Measurements from ENCODE around the gene TRIP13.
A peak's percentile ranks its signal among the peaks of the same experiment; 100 is the strongest.

The TRIP13 gene

DNA sequence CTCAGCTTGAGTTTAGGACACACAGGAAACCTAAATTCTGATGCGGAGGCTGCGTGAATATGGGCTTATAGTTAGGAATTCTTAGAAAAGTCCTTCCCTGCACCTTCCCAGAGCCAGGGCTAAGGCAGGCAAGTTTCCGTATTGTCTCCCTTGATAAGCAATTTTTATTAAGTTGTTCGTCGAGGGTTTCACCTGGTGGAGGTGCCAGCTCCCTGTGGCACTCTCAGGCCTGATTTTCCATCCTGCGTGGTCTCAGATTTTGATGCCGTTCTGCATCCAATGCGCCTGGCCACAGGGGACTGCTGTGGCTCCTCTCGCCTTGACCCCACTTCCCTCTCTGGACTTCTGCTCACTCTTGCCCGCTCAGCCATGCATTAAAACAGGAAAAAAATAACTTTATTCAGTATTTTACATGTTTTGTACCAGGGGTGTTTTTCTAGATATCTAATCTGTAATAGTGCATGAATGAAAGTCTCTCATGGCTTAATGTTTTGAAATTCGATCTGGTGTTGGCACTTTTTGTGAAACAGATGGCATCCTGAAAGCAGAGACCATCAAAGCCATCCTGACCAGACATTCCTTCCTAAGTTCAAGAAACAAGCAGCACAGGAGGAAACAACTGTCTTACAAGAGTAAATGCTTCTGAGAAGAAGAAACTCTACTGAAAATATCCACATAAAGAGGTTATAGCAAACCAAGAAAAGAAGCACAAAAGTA lies 50.7 kb downstream of the TRIP13 start:
- DNase-seq = no peak

DNA sequence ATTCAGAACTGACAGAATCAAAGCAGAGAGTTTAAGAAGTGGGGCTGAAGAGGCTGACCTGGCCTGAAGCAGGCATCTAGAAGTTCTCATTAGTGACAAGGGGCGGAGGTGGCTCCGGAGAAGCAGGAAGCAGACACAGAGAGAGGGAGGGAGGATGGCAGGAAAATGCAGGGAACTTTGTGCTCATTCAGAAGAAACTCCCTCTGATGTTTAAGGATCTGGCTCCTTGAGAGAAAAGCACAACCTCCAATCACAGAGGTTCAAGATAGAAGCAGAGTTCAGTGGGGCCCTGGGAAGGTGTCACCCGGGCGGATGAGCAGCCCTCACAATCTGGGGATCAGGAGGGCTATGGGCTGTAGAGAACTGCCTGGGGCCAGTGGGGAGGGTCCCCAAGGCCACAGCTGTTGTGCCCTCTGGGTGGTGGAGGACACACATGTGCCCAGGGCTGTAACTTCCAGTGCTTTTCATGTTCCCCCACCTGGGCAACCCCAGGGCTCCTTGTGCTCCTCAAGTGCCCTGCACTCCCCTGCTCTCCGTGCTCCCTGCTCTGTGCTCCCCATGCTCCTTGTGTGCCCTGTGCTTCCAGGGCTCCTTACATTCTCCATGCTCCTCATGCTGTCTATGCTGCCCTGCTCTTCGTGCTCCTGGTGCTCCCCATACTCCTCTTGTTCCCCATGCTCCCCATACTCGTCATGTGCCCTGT lies 51.4 kb downstream of the TRIP13 start:
- DNase-seq = no peak

DNA sequence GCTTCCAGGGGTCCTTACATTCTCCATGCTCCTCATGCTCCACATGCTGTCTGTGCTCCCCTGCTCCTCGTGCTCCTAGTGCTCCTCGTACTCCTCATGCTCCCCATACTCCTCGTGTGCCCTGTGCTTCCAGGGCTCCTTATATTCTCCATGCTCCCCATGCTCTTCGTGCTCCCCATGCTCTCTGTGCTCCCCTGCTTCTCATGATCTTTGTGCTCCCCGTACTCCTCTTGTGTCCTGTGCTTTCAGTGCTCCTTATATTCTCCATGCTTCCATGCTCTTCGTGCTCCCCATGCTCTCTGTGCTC lies 51.9 kb downstream of the TRIP13 start:
- no peak for DNase-seq

DNA sequence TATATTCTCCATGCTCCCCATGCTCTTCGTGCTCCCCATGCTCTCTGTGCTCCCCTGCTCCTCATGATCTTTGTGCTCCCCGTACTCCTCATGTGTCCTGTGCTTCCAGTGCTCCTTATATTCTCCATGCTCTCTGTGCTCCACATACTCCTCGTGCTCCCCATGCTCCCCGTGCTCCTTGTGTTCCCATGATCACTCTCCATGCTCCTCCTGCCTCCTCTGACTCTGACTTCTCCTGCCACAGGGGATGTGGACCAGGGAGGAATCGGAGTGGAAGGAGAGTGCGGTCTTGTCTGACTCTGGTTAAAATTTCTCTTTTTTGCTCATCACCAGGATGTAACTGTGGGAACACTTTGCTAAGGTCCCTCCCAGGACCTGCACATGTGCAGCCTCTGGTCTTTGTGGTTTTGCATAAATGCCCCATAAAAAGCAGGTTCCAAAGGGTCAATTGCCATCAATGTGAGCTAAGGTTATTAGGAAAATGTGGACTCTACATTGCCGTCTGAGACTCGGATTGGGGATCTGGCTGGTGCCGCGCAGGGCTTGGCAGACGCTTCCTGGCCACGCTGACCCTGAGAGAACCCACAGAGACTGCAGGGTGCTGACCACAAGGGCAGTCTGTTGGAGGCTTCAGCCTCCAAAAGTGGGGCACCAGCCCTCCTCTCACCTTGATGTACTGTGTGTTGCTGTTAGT lies 52.5 kb downstream of the TRIP13 start:
- no peak for DNase-seq

DNA sequence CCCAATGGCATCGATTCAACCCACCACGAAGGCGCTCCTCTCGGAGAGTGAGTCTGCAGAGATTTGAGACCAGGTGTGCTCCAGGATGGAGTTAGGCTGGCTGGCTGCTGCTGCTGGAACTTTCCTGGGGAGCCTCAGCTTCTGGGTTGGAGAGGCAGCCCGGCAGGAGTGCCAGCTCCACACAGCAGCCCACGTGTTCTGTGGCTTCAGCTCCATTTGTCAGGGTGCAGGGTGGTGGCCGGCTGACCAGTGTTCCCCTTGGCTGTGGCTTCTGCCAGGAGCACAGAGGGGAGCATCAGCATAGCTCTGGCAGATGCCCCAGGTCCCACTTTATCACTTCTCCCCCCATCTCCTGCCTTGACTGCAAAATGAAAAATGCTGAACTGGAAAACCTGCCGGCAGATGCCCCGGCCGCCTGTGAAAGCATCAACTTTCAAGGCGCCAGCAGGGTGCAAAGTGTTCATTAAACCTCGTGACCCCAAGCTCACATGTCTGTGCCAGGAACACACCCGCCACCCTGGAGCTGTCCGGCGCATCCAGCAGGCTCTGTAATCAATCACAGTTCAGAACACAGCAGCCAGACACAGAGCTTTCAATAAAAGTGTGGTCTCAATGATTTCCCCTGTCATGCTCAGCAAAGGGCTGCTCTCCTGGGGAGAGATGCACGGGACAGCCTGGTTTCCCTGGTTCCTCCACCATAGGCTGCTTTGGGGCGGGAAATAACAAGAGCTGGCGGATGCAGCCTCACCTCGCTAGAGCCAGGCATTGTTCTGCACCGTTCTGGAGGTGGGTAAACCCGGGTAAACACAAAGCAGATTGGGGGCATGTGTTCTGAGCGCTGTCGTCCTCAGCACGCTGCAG lies 53.2 kb downstream of the TRIP13 start:
- DNase-seq = peak; percentile 74

DNA sequence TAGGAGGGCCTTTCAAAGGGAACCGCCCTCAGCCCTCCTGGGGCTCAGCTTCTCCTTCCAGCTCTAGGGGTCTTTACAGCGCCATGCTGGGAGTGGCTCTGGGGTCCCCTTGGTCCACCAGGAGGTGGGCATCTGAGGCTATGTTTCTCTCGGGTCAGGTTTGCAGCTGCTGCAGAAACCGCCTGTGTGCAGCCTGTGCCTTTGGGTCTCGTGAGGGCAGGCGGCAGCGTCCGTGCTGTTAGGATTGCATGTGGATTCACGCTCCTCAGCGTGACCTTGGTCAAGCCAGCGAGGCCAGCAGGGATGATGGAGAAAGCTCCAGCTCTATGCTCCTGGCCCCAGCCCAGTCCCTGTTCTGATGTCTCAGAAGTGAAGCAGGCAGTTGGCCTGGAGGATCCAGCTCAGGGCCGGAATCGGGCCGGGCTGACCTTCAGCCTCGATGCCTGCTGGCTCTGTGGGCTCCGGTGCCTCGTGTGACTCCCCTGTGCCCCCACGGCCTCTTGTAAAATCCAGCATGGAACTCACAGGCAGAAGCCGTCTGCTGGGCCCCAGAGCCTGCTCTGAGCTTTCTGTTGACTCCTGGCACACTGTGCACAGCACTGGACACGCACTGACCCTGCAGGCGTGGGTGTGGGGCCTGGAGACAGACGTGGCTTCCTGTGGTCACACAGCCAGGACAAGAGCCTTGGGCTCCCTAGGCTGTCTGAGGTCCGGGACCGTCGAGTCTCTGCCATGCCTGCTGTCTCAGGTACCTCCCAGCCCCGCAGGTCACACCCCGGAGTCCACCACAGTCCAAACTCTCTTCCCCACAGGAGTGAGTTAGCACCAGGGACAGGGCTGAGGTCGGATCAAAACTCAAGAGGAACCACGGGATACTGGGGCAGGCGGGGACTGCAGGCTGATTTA lies 54.3 kb downstream of the TRIP13 start:
- no peak for DNase-seq

DNA sequence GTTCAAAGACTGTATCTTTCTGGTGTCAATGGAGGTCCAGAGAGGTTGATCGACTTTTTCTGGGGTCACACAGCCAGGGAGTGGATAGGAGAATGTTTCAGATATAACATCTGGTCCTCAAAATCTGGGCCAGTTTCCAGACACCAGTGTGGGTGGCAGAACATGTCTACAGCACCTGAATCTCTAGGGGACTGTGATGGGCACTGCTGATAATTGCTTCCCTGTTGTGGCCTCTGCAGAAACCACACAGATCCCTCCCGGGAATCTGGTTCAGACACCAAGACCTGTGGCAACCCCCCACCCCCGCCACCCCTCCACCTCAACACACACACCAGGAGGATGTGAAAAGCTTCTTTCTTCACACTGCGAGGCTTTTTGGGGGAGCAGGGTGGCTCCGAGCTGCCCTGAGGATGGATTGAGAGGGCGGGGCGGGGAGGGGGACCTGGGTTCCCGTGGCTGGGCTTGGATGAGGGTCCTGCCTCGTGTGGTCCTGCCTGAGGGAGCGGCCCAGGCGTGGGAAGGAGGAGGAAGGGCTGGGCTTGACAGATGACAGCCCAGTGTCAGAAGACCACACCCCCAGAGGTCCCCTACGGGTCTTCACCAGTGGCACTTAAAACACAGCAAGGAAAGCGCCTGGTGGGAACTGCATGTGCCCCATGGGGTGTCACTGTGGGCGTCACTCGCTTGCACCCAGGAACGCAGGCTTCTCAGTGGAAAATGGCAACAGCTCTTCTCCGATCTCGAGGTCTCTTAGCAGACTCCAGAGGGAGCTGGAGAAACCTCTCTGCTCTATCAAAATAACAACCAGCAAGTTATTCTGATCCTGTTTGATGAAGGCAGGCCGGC lies 55.2 kb downstream of the TRIP13 start:
- no peak for DNase-seq

DNA sequence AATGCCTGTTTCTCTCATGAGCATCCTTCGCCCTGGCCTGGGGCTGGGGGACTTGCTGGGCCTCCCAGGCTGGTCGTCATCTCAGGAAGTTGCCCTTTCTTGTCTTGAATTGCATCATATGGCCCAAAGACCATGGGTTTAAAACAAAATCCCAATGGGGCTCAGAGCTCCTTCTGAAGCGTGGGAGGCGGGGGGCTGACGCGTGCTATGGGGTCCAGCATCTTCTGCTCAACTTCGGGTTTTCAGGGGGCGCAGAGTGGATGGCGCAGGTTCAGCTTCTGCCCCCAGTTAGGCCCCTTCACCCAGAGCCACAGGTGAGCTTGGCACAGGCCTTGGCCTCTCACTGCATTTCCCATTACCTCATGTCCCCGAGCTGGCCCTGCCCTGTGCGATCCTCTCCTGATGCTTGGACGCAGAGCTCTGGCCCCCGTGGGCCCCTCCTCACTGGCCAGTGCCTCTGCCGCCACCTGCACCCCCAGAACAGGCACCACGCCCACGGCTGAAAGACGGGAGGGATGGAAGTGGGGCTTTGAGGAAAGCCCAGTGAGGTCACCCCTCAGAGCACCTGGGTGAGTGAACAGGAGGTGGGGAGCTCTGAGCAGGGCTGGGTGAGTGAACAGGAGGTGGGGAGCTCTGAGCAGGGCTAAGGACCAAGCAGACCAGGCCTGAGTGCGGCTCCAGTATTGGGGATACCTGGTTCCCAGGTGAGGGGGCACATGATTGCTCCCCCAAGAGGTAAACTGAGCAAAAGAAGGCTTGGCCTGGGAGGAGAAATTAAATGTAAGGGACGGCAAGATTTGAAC lies 56.0 kb downstream of the TRIP13 start:
- DNase-seq = no peak

DNA sequence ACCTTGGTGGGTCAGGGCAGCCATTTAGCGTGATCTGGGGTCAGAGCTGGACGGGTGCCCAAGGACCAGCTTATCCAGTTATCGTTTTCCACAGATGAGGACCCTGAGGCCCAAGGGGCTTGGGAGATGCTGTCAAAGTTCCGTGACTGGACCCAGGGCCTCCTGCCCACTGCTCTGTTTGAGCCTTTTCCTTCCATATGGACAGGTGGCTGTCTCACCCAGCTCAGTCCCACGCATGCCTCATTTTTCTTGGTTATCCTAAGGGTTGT lies 56.5 kb downstream of the TRIP13 start:
- DNase-seq = no peak

DNA sequence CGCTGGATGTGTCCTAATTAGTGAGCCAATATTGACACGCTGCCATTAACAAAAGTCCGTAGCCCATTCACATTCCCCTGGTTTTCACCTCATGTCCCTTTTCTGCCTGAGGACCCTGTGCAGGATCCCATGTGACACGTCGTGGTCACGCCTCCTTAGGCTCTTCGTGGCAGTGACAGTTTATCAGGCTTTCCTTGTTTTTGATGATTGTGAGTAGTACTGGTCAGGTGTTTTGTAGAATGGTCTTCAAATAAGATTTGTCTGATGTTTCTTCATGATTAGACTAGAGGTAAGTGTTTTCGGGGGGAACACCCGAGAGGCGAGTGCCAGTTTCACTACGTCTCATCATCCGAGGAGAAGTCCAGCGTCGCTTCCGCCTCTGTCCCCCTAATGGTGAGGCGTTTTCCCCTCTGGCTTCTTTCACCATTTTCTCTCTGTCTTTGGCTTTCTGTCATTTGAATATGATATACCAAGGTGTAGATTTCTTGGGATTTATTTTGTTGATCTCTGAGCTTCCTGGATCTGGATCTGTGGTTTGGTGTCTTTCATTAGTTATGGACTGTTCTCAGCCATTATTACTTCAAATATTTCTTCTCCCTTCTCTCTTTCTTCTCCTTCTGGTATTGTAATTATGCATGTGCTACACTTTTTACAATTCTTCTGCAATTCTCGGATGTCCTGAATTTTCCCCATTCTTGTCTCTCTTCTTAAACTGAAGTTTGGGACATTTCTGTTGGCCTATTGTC lies 57.3 kb downstream of the TRIP13 start:
- DNase-seq = no peak

DNA sequence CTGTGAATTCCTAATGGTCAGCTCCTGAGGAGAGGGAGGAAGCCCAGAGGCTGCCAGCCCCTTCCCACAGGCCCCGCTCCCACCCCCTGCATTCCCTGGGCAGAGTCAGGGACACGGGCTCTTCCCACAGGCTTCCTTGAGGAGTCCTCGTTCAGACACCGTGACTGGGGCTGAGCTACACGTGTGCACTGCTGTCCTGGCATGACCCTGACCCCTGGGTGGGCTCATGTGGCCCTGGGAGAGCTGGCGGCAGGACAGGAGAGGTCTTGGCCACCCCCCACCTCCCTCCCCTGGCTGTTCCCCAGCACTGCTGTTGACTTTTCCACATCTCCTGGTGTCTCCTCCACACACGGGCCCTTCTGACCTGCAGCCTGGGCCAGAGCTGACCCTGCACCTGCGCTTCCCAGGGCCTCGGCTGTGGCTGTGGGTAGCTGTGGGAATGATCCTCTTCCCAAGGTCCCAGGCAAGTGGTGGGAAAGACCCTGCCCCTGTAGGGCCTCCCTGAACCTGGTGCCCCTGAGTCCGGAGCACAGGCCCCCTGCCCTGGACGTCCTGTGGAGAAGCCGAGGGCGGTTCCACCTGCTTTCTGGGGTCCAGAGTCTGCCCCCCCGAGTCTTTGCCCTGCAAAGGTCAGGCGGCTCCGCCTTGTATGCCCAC lies 59.4 kb downstream of the TRIP13 start:
- no peak for DNase-seq

DNA sequence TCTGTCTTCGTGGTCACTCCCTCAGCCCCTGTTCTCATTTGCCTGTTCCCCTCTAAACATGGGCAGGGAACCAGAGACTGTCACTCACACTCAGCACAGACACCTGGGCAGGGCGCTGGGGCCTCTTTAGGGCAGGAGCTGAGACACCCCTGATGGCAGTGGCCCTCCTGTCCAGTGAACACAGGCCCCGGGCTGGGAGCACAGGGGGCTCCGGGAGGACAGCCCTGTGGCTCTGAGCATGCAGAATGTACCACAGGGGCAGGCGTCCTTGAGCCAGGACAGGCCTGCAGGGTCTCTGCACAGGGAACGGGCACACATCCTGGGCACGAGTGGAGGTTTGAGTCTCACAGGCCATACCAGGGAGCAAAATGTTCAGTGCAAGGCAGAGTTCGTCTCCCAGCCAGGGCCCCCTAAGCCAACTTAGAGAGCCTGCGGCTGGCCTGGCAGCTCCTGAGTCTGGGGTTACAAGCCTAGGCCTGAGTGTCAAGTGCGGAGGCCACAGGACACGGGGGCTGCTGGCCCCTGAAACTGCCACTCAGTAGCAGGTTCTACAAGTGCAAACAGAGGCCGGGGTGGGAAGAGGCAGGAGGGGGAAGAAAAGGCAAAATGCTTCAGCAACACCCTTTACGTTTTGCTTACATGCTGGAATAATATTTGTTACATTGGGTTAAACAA lies 60.0 kb downstream of the TRIP13 start:
- no peak for DNase-seq

DNA sequence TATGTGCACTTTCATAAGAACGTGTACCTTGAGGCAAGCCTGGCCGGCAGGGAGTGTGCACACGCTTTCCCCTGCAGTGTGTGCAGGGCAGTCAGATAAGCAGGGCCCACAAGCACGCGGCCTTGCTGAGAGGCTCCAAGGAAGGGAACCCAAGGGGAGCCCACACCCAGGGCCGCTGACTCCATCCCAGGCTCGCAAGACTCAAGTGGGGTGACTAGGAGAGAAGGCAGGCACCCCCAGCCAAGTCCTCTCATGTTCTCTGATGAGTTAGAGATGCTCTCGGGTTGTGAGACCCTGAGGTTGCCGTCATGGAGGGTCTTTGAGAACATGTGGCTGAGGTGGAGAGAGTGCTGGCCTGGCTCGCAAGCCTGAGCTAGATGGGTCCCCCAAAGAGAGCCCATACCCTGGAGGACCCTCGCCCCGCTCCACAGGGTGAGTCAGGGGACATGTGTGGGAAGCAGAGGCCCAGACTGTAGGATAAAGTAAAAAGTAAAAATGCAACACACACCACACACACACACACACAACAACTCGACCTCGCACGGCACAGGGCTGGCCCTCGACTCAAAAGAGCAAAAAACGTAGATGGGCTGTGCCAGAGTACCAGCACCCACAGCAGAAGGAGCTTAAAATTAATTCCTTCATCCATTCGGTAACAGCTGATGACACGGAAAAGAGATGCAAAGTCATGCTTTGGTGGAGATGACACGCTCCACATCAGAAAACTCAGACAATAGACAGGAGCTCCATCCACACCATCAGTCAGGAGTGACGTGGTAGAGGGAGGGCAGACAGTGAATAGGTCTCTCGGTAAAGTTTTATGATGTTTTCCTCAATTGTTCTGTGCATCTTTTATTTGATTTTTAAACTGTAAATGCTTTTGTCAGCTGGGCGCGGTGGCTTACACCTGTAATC lies 61.1 kb downstream of the TRIP13 start:
- DNase-seq = no peak

DNA sequence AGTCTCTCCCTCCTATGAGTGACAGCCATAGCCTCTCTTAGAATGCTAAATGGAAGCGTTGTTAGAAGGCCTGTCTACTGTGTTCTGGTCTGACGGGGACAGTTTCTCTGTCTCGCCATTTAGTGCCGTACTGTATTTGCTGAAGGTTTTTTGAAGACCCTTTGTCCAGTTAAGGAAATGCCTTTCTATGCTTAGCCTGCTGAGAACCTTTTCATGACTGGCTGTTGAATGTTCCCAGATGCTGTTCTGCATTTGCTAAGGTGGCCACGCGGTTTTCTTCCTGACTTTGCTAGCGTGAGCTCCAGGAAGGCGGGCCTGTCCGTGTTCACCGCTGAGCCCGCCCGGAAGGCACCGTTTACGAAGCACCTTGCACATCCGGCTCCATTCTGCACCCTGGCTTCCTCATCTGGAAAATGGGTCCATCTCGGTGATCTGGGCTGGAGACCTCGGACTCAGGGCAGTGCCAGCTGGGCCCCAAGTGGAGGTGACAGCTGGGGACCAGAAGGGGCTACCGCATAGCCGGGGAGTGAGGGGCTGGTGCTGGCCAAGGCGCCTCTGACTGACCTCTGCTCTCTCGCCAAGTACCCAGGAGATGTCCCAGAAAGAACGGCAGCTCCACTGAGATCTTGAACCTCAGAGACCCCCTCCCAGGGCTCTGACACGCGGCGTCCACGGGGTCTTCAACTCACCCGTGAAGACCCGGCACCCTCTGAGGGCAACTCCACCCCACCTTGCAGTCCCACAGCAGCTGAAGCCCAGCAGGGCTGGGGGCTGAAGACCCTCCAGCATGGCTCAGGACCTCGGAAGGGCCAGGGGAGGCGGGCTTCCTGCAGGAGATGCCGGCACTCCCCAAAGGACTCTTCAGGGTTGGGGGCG lies 63.4 kb downstream of the TRIP13 start:
- DNase-seq = no peak

DNA sequence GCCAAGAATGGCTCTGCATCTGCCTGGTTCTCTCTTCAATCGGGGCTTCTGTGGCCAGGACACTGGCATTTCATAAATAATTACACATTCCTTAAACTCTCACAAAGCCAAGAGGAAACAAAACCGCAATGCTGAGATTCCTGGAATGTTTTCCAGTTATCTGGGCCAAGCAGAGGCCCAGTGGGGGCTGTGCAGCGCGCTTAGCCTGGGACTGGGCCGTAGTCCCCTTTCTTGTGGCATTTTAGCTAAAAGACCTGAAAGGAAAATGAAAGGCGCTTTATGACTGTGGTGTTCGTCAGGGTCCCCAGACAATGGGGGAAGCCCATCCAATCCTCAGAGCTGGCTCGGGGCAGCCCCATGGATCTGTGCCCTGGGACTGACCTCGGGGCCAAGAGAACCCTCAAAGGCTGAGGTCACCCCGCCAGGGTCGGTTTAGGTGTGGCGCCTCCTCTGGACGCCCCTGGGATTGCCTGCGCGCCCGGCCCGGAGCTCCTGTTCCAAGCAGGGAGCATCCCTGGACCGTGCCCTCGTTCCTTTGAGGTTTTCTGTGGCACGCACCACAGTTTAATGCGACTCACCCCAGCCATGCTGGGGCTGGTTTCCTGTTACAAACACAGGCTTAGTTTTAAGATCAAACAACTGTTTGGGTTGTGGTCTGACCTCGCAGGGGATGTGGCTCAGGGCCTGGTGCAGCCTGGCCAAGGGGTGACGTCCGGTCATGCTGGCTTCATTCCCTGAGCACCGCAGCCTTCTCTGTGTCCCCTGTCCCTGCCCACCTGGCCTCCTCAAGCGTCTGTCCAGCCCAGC lies 64.5 kb downstream of the TRIP13 start:
- no peak for DNase-seq
